HL-60 (cell line): ENCODE data around the gene SZT2.

Source experiments
- CTCF ChIP-seq: IDR thresholded peaks from one replicate; pipeline ENCODE4 v1.5.1; 2011; ENCODE audit warnings: low read length, control low read depth, inconsistent platforms; ENCODE audit not compliant: insufficient read depth
- POLR2AphosphoS5 ChIP-seq: IDR thresholded peaks from 2 replicates; pipeline ENCODE4 v1.6.1; 2012; ENCODE audit warnings: low read depth
- REST ChIP-seq: IDR thresholded peaks from 2 replicates; pipeline ENCODE4 v1.6.1; 2012; ENCODE audit warnings: low read depth; ENCODE audit not compliant: insufficient replicate concordance

GRCh38 chr1:43415901-43416300, 26.2 kb downstream of the SZT2 start:
- TF ChIP-seq CTCF (no peak), POLR2AphosphoS5 (no peak), REST (no peak)
